Daoy (cell line): ENCODE results near the gene COLEC12. TPM values are rescaled to one million over a fixed set of nuclear protein-coding genes. Genes with fewer than 3 reads are reported as not detected.

Source experiments
- DNase-seq: peaks from one replicate; pipeline ENCODE4 v3.0.0-alpha.2; 2015; ENCODE audit warnings: low read depth
- total RNA-seq: library from RNA; depleted of rRNA; stranded (reverse); fragments of >200 nt; shearing (Covaris generic); gene quantifications from 2 replicates; pipeline ENCODE4 v1.2.3, GENCODE V29; 2014

COLEC12 gene
- total RNA-seq, 1 experiment from 2014 or later: 1.7 TPM

- no peak for DNase-seq
Observed at GRCh38 chr18:506264-506663, 5.8 kb upstream of the COLEC12 start.

- DNase-seq: no peak
Observed at GRCh38 chr18:505483-506122, 5.1 kb upstream of the COLEC12 start.

- no peak for DNase-seq
Observed at GRCh38 chr18:501406-501714, 859 bp upstream of the COLEC12 start.

GRCh38 chr18:499776-500631 is 497 bp downstream of the COLEC12 start:
- peak; percentile 42 for DNase-seq

- DNase-seq: peak; percentile 70
Observed at GRCh38 chr18:498931-499775, 1.3 kb downstream of the COLEC12 start.

- no peak for DNase-seq
Observed at GRCh38 chr18:497688-498087, 2.8 kb downstream of the COLEC12 start.

- DNase-seq: no peak
Observed at GRCh38 chr18:495452-495851, 5.0 kb downstream of the COLEC12 start.

GRCh38 chr18:495017-495416 is 5.5 kb downstream of the COLEC12 start:
- DNase-seq: no peak

- peak; percentile 7 for DNase-seq
Observed at GRCh38 chr18:493986-494983, 6.2 kb downstream of the COLEC12 start.

- no peak for DNase-seq
Observed at GRCh38 chr18:492451-492850, 8.1 kb downstream of the COLEC12 start.

- DNase-seq: no peak
Observed at GRCh38 chr18:490624-491023, 9.9 kb downstream of the COLEC12 start.

- no peak for DNase-seq
Observed at GRCh38 chr18:490024-490366, 10.5 kb downstream of the COLEC12 start.

GRCh38 chr18:489244-490023 is 11.1 kb downstream of the COLEC12 start:
- peak; percentile 50 for DNase-seq

GRCh38 chr18:486929-487740 is 13.4 kb downstream of the COLEC12 start:
- DNase-seq: peak; percentile 17

GRCh38 chr18:484749-485464 is 15.6 kb downstream of the COLEC12 start:
- no peak for DNase-seq

GRCh38 chr18:478681-479080 is 21.8 kb downstream of the COLEC12 start:
- DNase-seq: peak; percentile 29

- no peak for DNase-seq
Observed at GRCh38 chr18:477565-477964, 22.9 kb downstream of the COLEC12 start.

GRCh38 chr18:476251-476664 is 24.2 kb downstream of the COLEC12 start:
- no peak for DNase-seq
